H9 (cell line): Measurements from ENCODE around the gene PRR3. TPM values are rescaled to one million over a fixed set of nuclear protein-coding genes. Genes with fewer than 3 reads are reported as not detected.
"Not testable (repeated sequence)": the region's sequence is repeated elsewhere in the genome, so short reads cannot be mapped to it uniquely, and the experiment has no call there.

ENCODE experiments used
- DNase-seq: peaks from one replicate; pipeline ENCODE4 v3.0.0-alpha.2; 2017
- H2AFZ ChIP-seq: one replicate; pipeline ENCODE4 v1.6.1; 2013; ENCODE audit warnings: mild to moderate bottlenecking, low read length, control low read depth, moderate library complexity
- H2AK5ac ChIP-seq: 2 replicates; pipeline ENCODE4 v1.6.1; 2013; ENCODE audit warnings: low read length, control low read depth, mixed read lengths; ENCODE audit not compliant: insufficient read length
- H2BK120ac ChIP-seq: one replicate; pipeline ENCODE4 v1.6.1; 2013; ENCODE audit warnings: low read depth, mild to moderate bottlenecking, low read length, control low read depth, inconsistent platforms; ENCODE audit not compliant: poor library complexity, severe bottlenecking
- H2BK12ac ChIP-seq: 2 replicates; pipeline ENCODE4 v1.6.1; 2013; ENCODE audit warnings: low read length, control low read depth, mixed read lengths, low read depth; ENCODE audit not compliant: insufficient read length
- H2BK15ac ChIP-seq: 2 replicates; pipeline ENCODE4 v1.6.1; 2013; ENCODE audit warnings: low read depth, low read length, control low read depth
- H2BK20ac ChIP-seq: one replicate; pipeline ENCODE4 v1.6.1; 2013; ENCODE audit warnings: low read depth, mild to moderate bottlenecking, low read length, control low read depth, inconsistent platforms; ENCODE audit not compliant: poor library complexity, severe bottlenecking
- H2BK5ac ChIP-seq: 2 replicates; pipeline ENCODE4 v1.6.1; 2013; ENCODE audit warnings: low read length, control low read depth, mixed read lengths; ENCODE audit not compliant: insufficient read length
- H3K14ac ChIP-seq: 2 replicates; pipeline ENCODE4 v1.6.1; 2013; ENCODE audit warnings: low read length, control low read depth; ENCODE audit not compliant: insufficient read depth
- H3K18ac ChIP-seq: 2 replicates; pipeline ENCODE4 v1.6.1; 2013; ENCODE audit warnings: low read depth, mild to moderate bottlenecking, mixed read lengths, low read length, control low read depth; ENCODE audit not compliant: insufficient read length
- H3K23ac ChIP-seq: 2 replicates; pipeline ENCODE4 v1.6.1; 2013; ENCODE audit warnings: low read length, control low read depth, mixed read lengths, low read depth; ENCODE audit not compliant: insufficient read length
- H3K23me2 ChIP-seq: 2 replicates; pipeline ENCODE4 v1.6.1; 2013; ENCODE audit warnings: low read depth, mild to moderate bottlenecking, mixed read lengths, low read length, control low read depth; ENCODE audit not compliant: insufficient read length, poor library complexity, severe bottlenecking
- H3K27ac ChIP-seq: 2 replicates; pipeline ENCODE4 v1.5.1; 2013; ENCODE audit warnings: low read length, control low read depth, mixed read lengths, low read depth; ENCODE audit not compliant: insufficient read length
- H3K27me3 ChIP-seq: 2 replicates; pipeline ENCODE4 v1.6.1; 2013; ENCODE audit warnings: low read length, control low read depth, inconsistent platforms; ENCODE audit not compliant: insufficient read depth
- H3K4ac ChIP-seq: 2 replicates; pipeline ENCODE4 v1.6.1; 2013; ENCODE audit warnings: low read depth, mild to moderate bottlenecking, control low read depth, inconsistent platforms, low read length, moderate library complexity
- H3K4me1 ChIP-seq: 2 replicates; pipeline ENCODE4 v1.6.1; 2013; ENCODE audit warnings: low read length, control low read depth, inconsistent platforms; ENCODE audit not compliant: insufficient read depth
- H3K4me2 ChIP-seq: 2 replicates; pipeline ENCODE4 v1.6.1; 2013; ENCODE audit warnings: low read length, control low read depth, mixed read lengths; ENCODE audit not compliant: insufficient read length, insufficient read depth
- H3K56ac ChIP-seq: 2 replicates; pipeline ENCODE4 v1.6.1; 2013; ENCODE audit warnings: low read depth, mild to moderate bottlenecking, mixed read lengths, low read length, control low read depth; ENCODE audit not compliant: insufficient read length
- H3K79me1 ChIP-seq: 2 replicates; pipeline ENCODE4 v1.6.1; 2013; ENCODE audit warnings: low read depth, mild to moderate bottlenecking, moderate library complexity, low read length, control low read depth, inconsistent platforms; ENCODE audit not compliant: insufficient read depth, poor library complexity, severe bottlenecking
- H3K79me2 ChIP-seq: 2 replicates; pipeline ENCODE4 v1.6.1; 2013; ENCODE audit warnings: low read length, control low read depth, inconsistent platforms; ENCODE audit not compliant: insufficient read depth
- H3K9ac ChIP-seq: 2 replicates; pipeline ENCODE4 v1.6.1; 2013; ENCODE audit warnings: low read length, control low read depth, mixed read lengths; ENCODE audit not compliant: insufficient read length; ENCODE audit errors: extremely low read depth
- H3K9me3 ChIP-seq: one replicate; pipeline ENCODE4 v1.6.1; 2013; ENCODE audit warnings: low read depth, low read length, inconsistent platforms; ENCODE audit not compliant: control insufficient read depth
- H3T11ph ChIP-seq: one replicate; pipeline ENCODE4 v1.6.1; 2013; ENCODE audit warnings: mild to moderate bottlenecking, low read length, control low read depth, inconsistent platforms
- H4K20me1 ChIP-seq: one replicate; pipeline ENCODE4 v1.6.1; 2013; ENCODE audit not compliant: control insufficient read depth, insufficient read length, insufficient read depth
- H4K5ac ChIP-seq: 2 replicates; pipeline ENCODE4 v1.6.1; 2013; ENCODE audit warnings: low read depth, mild to moderate bottlenecking, mixed read lengths, low read length, control low read depth; ENCODE audit not compliant: insufficient read length
- H4K8ac ChIP-seq: replicated peaks from 2 replicates; pipeline ENCODE4 v1.6.1; 2013; ENCODE audit warnings: low read length, control low read depth, mixed read lengths, low read depth; ENCODE audit not compliant: insufficient read length
- H4K91ac ChIP-seq: 2 replicates; pipeline ENCODE4 v1.6.1; 2013; ENCODE audit warnings: low read depth, mild to moderate bottlenecking, moderate library complexity, mixed read lengths, low read length, control low read depth; ENCODE audit not compliant: insufficient read length
- H3K27ac Mint-ChIP-seq, 3 experiments: 2 replicates in 2 of 3; 3 replicates in 1 of 3; pipeline ENCODE4 v1.8.0; 2020 to 2021; ENCODE audit warnings: mixed read lengths in 3 of 3, mild to moderate bottlenecking in 1 of 3, moderate library complexity in 1 of 3
- H3K27me3 Mint-ChIP-seq: 2 replicates; pipeline ENCODE4 v1.8.0; 2021; ENCODE audit warnings: low read depth, mild to moderate bottlenecking, moderate library complexity, mixed read lengths
- H3K36me3 Mint-ChIP-seq, 3 experiments: 2 replicates in 2 of 3; 3 replicates in 1 of 3; pipeline ENCODE4 v1.8.0; 2020 to 2021; ENCODE audit warnings: low read depth in 3 of 3, mixed read lengths in 3 of 3; ENCODE audit not compliant: insufficient read depth in 1 of 3
- H3K4me1 Mint-ChIP-seq, 2 experiments: 2 replicates each; pipeline ENCODE4 v1.8.0; 2020; ENCODE audit warnings: mixed read lengths in 2 of 2
- H3K4me3 Mint-ChIP-seq, 2 experiments: 2 replicates in 1 of 2; 3 replicates in 1 of 2; pipeline ENCODE4 v1.8.0; 2020 to 2021; ENCODE audit warnings: mild to moderate bottlenecking in 2 of 2, mixed read lengths in 2 of 2, moderate library complexity in 1 of 2
- H3K9me3 Mint-ChIP-seq, 2 experiments: 2 replicates in 1 of 2; 3 replicates in 1 of 2; pipeline ENCODE4 v1.8.0; 2020; ENCODE audit warnings: mild to moderate bottlenecking in 2 of 2, mixed read lengths in 2 of 2, moderate library complexity in 1 of 2
- CTCF ChIP-seq: fragments of 200-600 bp; sonication (generic); conservative IDR thresholded peaks from 3 replicates; pipeline ENCODE4 v1.8.0; 2021; ENCODE audit warnings: antibody characterized with exemption, mild to moderate bottlenecking
- WGBS: extraction: QIAGEN DNeasy Blood & Tissue Kit; methylation state at CpG from one replicate; pipeline ENCODE4 v1.1.7; 2013; ENCODE audit warnings: missing lambda C conversion rate, low lambda C conversion rate, mixed read lengths; ENCODE audit not compliant: insufficient read length; ENCODE audit errors: extremely low coverage; 5-methylcytosine and 5-hydroxymethylcytosine counted together
- total RNA-seq: library from RNA; stranded (reverse); gene quantifications from 2 replicates; pipeline ENCODE4 v1.2.1, GENCODE V29; 2021

PRR3 gene
- total RNA-seq, 1 experiment from 2014 or later = 17.0 TPM

GRCh38 chr6:30597315-30598144 lies 40.4 kb downstream of the PRR3 start:
- not testable (repeated sequence) for H3K9me3 ChIP-seq, H3K27me3 ChIP-seq, H3K4me1 Mint-ChIP-seq, H4K5ac ChIP-seq, H3K79me2 ChIP-seq, H3K4me2 ChIP-seq, H3K56ac ChIP-seq, H4K8ac ChIP-seq, H3K4ac ChIP-seq, H2BK15ac ChIP-seq, H3K79me1 ChIP-seq, H4K91ac ChIP-seq, H2AFZ ChIP-seq, H3K4me3 Mint-ChIP-seq, H3T11ph ChIP-seq, H3K23ac ChIP-seq, H3K27me3 Mint-ChIP-seq, H2BK12ac ChIP-seq, H3K18ac ChIP-seq, H3K4me1 ChIP-seq, H4K20me1 ChIP-seq, H3K9me3 Mint-ChIP-seq, H3K14ac ChIP-seq, H3K23me2 ChIP-seq, H2BK5ac ChIP-seq, H3K9ac ChIP-seq, H2BK120ac ChIP-seq, H2AK5ac ChIP-seq, H3K27ac ChIP-seq, H2BK20ac ChIP-seq
- Mint-ChIP-seq H3K36me3 (peaks cover 22 to 65% (median 46%) of the 10 kb centered on the region in 3 experiments), H3K27ac (peak overlapping the region; percentile 27 to 83 (median 67); a peak in 4 of 7 replicates)
- peak; percentile 80 for TF ChIP-seq CTCF
- DNase-seq = peak; percentile 87
- whole genome bisulfite sequencing = no CpG with 5 or more reads among the region's 15 CpGs
